Central memory CD8-positive, alpha-beta T cell (primary cell): ENCODE measurements around the gene GDF7.
A peak's percentile ranks its signal among the peaks of the same experiment; 100 is the strongest.

Experiments used
- ATAC-seq: fragments of 150-1000 bp; cut with Tn5 transposase; replicated peaks from 2 replicates; pipeline ENCODE4 v1.10.0; 2022; ENCODE audit warnings: mild to moderate bottlenecking, moderate FRiP score, moderate number of reproducible peaks; ENCODE audit not compliant: poor library complexity, severe bottlenecking; ENCODE audit errors: extremely low read depth
- DNase-seq, 2 donors: peaks; one replicate each; pipeline ENCODE4 v3.0.0; 2021; ENCODE audit warnings: low spot score in 2 of 2
- H3K27ac Mint-ChIP-seq: one replicate; pipeline ENCODE4 v1.8.0; 2022; ENCODE audit warnings: low read depth, mild to moderate bottlenecking, moderate library complexity, mixed read lengths
- H3K27me3 Mint-ChIP-seq: one replicate; pipeline ENCODE4 v1.8.0; 2022; ENCODE audit warnings: mixed read lengths
- H3K36me3 Mint-ChIP-seq: one replicate; pipeline ENCODE4 v1.8.0; 2022; ENCODE audit warnings: mild to moderate bottlenecking, moderate library complexity, mixed read lengths; ENCODE audit not compliant: insufficient read depth
- H3K4me1 Mint-ChIP-seq: one replicate; pipeline ENCODE4 v1.8.0; 2022; ENCODE audit warnings: mixed read lengths
- H3K4me3 Mint-ChIP-seq: one replicate; pipeline ENCODE4 v1.8.0; 2022; ENCODE audit warnings: mild to moderate bottlenecking, moderate library complexity, mixed read lengths
- H3K9me3 Mint-ChIP-seq: one replicate; pipeline ENCODE4 v1.8.0; 2022; ENCODE audit warnings: mixed read lengths

The GDF7 gene

GRCh38 chr2:20662308-20662937, 4.5 kb upstream of the GDF7 start:
- peaks cover 87% of the 10 kb centered on the region for H3K27me3 Mint-ChIP-seq
- H3K9me3 Mint-ChIP-seq, result no peaks in the 10 kb centered on the region
- ATAC-seq (no peak), DNase-seq (no peak)
- no peak overlapping the region for H3K27ac Mint-ChIP-seq
- H3K4me3 Mint-ChIP-seq, result no peak overlapping the region
- H3K4me1 Mint-ChIP-seq, result peaks cover 16% of the 10 kb centered on the region
- peaks cover 3% of the 10 kb centered on the region for H3K36me3 Mint-ChIP-seq

GRCh38 chr2:20663196-20664070, 3.5 kb upstream of the GDF7 start:
- peaks cover 16% of the 10 kb centered on the region for H3K4me1 Mint-ChIP-seq
- ATAC-seq, result no peak
- no peaks in the 10 kb centered on the region for H3K9me3 Mint-ChIP-seq
- H3K4me3 Mint-ChIP-seq, result no peak overlapping the region
- no peak overlapping the region for H3K27ac Mint-ChIP-seq
- peaks cover 3% of the 10 kb centered on the region for H3K36me3 Mint-ChIP-seq
- DNase-seq, result no peak
- peaks cover 86% of the 10 kb centered on the region for H3K27me3 Mint-ChIP-seq

- Mint-ChIP-seq H3K4me3 (no peak overlapping the region), H3K4me1 (peaks cover 16% of the 10 kb centered on the region), H3K27me3 (peaks cover 86% of the 10 kb centered on the region), H3K27ac (no peak overlapping the region), H3K36me3 (peaks cover 3% of the 10 kb centered on the region), H3K9me3 (no peaks in the 10 kb centered on the region)
- no peak for ATAC-seq
- no peak for DNase-seq
These were observed 2.9 kb upstream of the GDF7 start for GRCh38 chr2:20664071-20664390.

GRCh38 chr2:20664431-20665242, 2.3 kb upstream of the GDF7 start:
- ATAC-seq (no peak), DNase-seq (no peak)
- Mint-ChIP-seq H3K9me3 (no peaks in the 10 kb centered on the region), H3K4me1 (peaks cover 16% of the 10 kb centered on the region), H3K4me3 (peak overlapping the region; percentile 67), H3K36me3 (peaks cover 3% of the 10 kb centered on the region), H3K27ac (no peak overlapping the region), H3K27me3 (peaks cover 86% of the 10 kb centered on the region)

GRCh38 chr2:20665243-20666004, 1.5 kb upstream of the GDF7 start:
- DNase-seq, result no peak
- peaks cover 16% of the 10 kb centered on the region for H3K4me1 Mint-ChIP-seq
- H3K9me3 Mint-ChIP-seq, result no peaks in the 10 kb centered on the region
- ATAC-seq, result no peak
- H3K36me3 Mint-ChIP-seq, result peaks cover 3% of the 10 kb centered on the region
- no peak overlapping the region for H3K27ac Mint-ChIP-seq
- H3K4me3 Mint-ChIP-seq, result peak overlapping the region; percentile 67
- peaks cover 87% of the 10 kb centered on the region for H3K27me3 Mint-ChIP-seq

GRCh38 chr2:20666005-20666303, 990 bp upstream of the GDF7 start:
- DNase-seq, result no peak
- ATAC-seq, result no peak
- Mint-ChIP-seq H3K4me3 (peak overlapping the region; percentile 67), H3K9me3 (no peaks in the 10 kb centered on the region), H3K4me1 (peaks cover 16% of the 10 kb centered on the region), H3K36me3 (peaks cover 3% of the 10 kb centered on the region), H3K27ac (no peak overlapping the region), H3K27me3 (peaks cover 84% of the 10 kb centered on the region)

GRCh38 chr2:20667151-20667530, 197 bp downstream of the GDF7 start:
- peaks cover 3% of the 10 kb centered on the region for H3K36me3 Mint-ChIP-seq
- H3K4me3 Mint-ChIP-seq, result peak overlapping the region; percentile 67
- H3K4me1 Mint-ChIP-seq, result peaks cover 16% of the 10 kb centered on the region
- no peaks in the 10 kb centered on the region for H3K9me3 Mint-ChIP-seq
- ATAC-seq (peak; percentile 19), DNase-seq (no peak)
- no peak overlapping the region for H3K27ac Mint-ChIP-seq
- peaks cover 84% of the 10 kb centered on the region for H3K27me3 Mint-ChIP-seq

GRCh38 chr2:20667531-20668401, 822 bp downstream of the GDF7 start:
- DNase-seq, result no peak
- no peak for ATAC-seq
- peaks cover 16% of the 10 kb centered on the region for H3K4me1 Mint-ChIP-seq
- H3K9me3 Mint-ChIP-seq, result no peaks in the 10 kb centered on the region
- no peak overlapping the region for H3K27ac Mint-ChIP-seq
- peaks cover 84% of the 10 kb centered on the region for H3K27me3 Mint-ChIP-seq
- H3K4me3 Mint-ChIP-seq, result no peak overlapping the region
- peaks cover 3% of the 10 kb centered on the region for H3K36me3 Mint-ChIP-seq

- Mint-ChIP-seq H3K4me1 (peaks cover 16% of the 10 kb centered on the region), H3K27me3 (peaks cover 87% of the 10 kb centered on the region), H3K4me3 (no peak overlapping the region), H3K27ac (no peak overlapping the region), H3K36me3 (peaks cover 3% of the 10 kb centered on the region), H3K9me3 (no peaks in the 10 kb centered on the region)
- DNase-seq (no peak), ATAC-seq (no peak)
These were observed 1.5 kb downstream of the GDF7 start for GRCh38 chr2:20668451-20668850.

- peak overlapping the region; percentile 11 for H3K4me3 Mint-ChIP-seq
- H3K4me1 Mint-ChIP-seq, result peaks cover 16% of the 10 kb centered on the region
- no peak for DNase-seq
- no peaks in the 10 kb centered on the region for H3K9me3 Mint-ChIP-seq
- H3K36me3 Mint-ChIP-seq, result peaks cover 3% of the 10 kb centered on the region
- H3K27ac Mint-ChIP-seq, result no peak overlapping the region
- ATAC-seq, result no peak
- peaks cover 87% of the 10 kb centered on the region for H3K27me3 Mint-ChIP-seq
These were observed 2.0 kb downstream of the GDF7 start for GRCh38 chr2:20668871-20669475.

- Mint-ChIP-seq H3K9me3 (no peaks in the 10 kb centered on the region), H3K27me3 (peaks cover 82% of the 10 kb centered on the region), H3K4me1 (peaks cover 16% of the 10 kb centered on the region), H3K36me3 (peaks cover 3% of the 10 kb centered on the region), H3K4me3 (no peak overlapping the region), H3K27ac (no peak overlapping the region)
- DNase-seq (no peak), ATAC-seq (no peak)
These were observed 2.8 kb downstream of the GDF7 start for GRCh38 chr2:20669562-20670314.
